ENCODE data around the gene SLC39A11.
"Not testable (repeated sequence)": the region's sequence is repeated elsewhere in the genome, so short reads cannot be mapped to it uniquely, and the experiment has no call there.

SLC39A11 gene

DNA sequence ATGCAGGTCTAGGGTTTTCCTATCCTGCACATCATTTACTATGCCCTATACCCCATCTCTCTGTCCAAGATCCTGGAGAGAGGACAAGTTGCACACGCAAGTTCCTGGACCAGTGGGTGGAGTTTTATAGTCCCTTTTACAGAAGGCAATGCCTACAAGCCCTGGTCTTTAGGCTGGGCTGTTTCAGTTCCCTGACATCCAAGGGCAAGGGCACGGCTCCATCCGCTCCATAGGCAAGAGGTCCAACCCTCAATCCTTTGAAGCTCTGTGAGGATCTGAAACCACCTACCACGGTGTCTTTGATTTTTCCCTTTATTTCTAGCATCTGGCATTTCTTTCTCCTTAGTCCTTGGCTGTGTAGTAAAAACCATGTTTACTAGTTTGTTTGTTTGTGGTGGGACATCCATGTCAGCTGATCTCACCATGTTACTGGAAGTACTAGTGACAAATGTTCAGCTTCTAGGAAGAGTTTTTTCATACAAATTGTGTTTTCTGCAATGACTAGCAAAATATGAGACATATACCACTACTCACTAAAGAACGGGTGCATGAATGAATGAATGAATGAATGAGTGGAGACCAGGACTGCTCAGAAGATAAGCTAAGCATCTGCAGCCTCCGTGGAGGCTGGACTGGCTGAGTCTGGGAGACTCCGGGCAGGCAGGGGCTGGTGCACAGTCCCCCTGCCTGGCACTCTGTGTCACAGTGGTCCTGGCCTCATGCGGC lies 359.4 kb downstream of the SLC39A11 start:
- DNase-seq = no peak

DNA sequence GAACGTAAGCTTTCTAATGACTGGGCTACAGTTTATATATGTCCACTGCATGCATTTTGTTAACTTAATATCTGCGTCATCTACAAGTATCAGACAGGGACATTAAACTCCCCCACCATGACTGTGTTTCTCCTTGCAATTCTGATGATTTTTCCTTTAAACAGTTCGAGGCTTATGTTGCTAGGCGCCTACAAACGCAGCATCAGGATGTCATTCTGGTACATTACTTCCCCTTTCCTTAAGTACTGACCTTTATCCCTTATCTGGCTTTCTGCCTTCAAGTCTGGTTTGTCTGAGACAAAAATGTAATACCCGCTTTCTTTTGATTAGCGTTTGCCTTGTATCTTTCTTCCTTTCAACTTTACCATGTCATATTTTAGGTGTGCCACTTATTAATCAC lies 362.4 kb downstream of the SLC39A11 start:
- DNase-seq = no peak

DNA sequence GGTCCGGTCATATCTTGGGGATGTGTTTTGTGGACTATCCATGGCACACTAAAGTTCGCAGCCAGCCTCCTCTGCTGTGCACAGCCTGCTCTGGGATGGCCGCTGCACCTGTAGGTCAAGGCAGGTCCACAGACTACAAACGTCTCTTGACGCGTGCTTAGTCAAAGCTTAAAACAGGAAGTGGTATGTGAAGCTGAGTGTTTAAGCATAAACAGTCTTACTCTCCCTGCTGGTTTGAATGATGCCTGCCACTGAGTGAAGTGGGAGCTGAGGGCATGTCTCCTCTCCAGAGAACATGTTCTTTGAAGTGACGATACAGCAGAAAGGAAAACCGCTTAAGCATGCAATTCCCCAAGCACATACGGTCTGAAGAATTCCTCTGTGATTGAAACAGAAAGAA lies 365.6 kb downstream of the SLC39A11 start:
- no peak for DNase-seq

DNA sequence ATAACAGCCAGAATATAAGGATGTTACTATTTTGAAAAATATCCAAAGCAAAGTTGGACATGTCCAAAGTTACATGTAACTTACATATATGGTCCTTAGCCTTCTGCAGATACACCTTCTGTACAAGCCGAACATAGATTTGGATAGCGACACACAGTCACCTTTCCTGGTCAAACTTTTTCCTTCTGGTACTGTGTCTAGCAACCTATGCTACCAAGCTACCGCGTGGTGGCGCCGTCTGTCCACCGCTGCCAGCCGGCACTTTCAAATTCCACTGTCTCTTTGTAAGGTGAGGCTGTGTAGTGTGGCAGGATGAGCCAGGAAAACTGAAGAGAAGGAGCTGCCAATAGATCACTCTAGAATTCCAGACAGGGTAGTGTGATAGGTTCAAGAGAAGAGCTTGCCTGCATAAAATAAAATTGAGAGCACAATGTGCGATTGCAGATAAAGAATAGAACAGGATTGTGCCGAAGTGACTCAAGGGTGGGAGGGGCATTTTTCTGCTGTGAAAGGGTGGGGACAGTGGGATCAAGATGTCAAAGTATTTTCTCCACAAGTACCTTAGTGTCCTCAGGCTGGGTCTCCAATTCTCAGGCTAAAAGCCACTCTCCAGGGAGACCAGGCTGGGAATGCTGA lies 366.9 kb downstream of the SLC39A11 start:
- no peak for DNase-seq

DNA sequence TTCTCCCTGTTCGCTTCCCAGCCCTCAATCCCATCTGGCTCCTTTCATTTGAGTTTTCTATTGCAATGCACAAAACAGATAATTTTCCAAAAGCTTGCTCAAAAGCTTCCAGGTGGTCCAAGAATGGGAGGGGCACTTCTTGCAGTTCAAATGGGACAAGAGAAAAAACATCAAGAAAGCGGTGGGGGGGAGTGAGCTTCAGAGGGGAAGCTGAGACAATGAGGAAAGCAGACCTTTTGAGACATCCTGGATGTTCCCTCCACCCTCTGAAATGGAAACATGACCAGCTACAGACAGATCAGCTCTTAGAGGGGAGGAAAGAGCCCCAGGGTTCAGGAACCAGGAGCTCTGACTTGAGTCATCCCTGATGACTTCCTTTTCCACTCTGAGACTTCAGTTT lies 368.2 kb downstream of the SLC39A11 start:
- no peak for DNase-seq

DNA sequence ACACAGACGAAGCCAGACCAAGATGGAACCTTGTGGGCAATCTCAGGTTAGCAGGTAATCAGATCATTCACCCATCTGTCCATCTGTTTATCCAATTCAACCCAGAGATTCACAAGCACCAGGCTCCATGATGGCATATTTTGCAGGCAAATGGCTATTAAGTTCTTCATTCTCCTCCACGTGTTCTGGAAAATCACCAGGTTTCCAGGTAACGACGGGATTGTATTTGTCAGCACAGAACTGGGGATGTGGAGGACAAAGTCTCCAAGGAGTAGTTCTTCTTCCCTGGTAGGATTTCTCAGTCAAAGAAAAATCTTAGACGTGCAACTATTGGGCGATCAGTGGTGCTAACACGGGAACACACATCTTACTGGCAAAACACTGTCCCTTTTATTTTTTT lies 368.8 kb downstream of the SLC39A11 start:
- DNase-seq = no peak

DNA sequence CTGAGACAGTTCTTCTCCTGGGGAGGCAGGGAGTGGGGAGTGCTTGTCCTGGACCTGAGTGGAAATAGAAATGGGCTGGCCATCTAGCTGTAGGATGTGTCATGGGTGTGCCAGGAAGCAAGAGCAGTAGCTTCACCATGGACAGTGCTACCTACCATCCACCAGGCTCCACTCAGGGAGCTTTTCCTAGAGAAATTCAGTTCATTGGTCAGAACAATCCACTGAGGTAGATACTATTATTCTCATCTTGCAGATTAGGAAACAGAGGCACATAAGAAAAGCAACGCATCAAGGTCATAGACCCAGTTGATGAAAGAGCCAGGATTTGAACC lies 372.0 kb downstream of the SLC39A11 start:
- no peak for DNase-seq

DNA sequence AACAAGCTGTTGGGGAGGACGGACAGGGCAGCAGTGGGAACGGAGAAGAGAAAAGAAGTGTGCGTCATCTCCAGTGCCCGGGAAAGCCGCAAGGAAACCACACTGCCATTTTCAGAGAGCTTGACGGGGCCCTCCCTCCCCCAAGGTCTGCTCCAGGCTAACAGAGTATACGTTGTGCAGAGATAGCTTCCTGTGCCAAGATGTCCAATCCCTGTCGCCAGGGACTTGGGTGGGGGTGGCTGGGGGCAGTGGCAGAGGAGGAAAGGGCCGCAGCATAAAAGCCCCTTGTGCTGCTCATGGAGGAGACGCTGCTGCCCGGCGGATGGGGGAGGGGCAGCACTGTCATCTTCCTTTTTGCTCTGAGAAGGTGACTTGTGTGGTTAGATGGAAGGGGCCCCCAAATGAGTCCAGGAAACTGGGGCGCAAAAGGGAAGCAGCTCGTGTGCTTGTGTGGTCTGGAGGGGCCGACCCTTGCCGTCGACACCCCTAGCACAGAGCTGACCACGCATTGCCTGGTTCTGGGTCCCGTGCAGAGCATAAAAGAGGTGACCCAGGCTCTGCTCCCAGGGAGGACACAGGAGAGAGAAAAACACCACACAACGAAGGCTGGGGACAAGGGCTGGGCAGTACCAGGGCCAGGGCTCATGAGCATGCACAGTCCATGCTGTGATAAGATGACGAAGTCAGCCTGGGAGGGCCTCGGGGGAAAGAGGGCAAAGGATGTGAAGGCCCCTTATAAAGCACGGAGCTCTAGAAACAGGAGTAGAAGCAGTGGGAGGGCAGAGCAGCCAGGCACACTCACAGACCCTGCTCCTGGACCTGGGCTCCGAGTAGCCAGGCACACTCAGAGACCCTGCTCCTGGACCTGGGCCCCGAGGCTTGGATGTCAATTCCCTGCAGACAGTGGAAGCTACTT lies 372.7 kb downstream of the SLC39A11 start:
- DNase-seq = no peak

DNA sequence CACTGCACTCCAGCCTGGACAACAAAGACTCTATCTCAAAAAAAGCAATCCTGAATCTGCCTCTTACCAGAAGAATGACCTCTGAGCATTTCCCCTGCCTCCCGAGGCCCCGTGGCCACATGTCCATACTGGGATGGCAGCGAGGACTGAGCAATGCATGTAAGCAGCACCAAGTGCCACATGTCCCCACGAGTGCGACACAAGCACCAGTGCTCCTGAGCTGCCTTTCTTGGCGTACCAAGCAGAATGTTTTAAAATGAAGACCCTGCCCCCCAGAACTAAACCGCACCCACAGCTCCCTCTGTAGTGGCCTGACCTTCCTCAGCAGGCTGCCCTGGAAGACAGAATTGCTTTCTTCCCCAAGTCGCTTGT lies 373.3 kb downstream of the SLC39A11 start:
- DNase-seq = no peak

DNA sequence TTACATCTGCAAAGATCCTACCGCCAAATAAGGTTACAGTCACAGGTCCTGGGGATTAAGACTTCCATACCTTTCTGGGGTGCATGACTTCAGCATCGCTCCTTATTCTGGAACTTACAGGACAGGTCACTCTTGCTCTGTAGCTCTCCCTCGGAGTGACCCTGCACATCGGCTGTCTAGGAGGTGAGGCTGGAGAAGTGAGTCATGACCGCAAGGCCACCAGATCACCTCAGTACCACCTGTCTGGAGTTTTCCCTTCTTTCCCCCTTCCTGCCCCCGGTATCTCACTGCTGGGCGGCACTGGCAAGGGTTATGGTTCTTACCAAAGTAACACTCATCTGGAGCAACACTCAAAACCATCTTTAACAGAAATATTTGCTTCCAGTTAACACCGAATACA lies 374.8 kb downstream of the SLC39A11 start:
- DNase-seq = no peak

DNA sequence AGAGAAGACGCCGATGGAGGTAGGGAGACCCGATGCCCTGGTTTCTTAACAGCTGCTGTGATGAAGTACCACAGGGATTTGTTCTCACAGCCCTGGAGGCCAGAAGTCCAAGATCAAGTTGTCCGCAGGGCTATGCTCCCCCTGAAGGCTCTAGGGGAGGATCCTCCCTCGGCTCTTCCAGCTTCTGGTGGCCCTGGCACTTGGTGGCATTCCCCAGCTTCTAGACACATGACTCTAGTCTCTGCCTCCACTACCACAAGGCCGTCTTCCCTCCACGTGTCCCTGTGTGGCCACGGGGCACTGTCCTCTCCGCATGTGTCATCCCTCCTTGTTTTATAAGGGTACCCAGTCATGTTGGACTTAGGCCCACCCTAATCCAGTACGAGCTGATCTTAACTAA lies 375.2 kb downstream of the SLC39A11 start:
- DNase-seq = no peak

DNA sequence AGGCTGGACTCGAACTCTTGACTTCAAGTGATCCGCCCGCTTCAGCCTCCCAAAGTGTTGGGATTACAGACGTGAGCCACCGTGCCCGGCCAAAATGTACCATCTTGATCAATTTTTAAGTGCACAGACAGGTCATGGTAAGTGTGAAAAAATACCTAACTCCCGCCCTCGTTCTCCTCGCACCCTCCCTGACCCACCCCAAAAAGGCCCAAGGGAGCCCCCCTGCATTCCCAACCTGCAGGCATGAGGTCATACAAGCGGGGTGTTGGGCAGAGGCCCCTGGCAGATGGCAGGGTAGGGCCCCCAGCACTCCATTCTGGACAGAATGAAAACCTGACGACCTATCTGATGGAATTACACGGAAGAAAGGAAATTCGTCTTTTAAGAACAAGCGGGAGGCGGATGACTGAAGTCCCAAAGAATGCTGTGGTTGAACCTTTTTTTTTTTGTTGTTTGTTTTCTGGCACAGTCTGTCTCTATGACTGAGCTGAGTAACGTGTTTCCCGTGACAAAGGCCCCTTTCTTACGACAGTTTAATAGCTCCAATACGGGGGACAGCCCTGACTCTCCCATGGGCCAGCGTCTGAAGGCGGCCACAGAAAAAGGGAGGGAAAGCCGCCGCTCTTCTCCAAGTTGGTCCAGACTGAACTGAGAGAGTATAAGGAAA lies 376.4 kb downstream of the SLC39A11 start:
- no peak for DNase-seq

DNA sequence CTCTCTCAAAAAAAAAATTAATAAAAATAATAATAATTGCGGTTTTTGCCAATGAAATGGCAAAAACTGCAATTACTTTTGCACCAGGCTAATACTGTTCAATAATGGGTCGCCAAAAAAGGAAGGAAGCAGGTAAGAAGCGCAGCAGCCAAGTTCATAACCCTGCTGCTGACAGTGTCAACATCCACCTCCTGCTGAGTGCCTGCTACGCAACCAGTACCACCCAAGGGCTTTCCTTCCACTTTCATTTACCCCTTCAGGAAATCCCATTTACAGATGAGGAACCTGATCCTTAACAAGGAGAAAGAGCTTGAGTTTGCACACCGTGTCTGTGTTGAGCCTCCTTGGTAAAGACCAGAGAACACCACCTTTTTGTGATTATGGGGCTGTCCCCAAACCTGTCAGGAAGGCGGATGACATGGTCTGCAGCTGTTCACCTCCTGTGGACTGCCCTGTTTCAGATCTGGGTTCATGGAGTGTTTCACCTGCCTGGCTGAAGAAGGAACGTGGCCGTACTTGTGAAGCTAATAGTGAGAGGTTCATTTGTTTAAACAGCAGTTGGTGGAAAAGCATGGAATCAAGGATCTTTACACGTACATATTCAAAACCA lies 378.0 kb downstream of the SLC39A11 start:
- DNase-seq = no peak

DNA sequence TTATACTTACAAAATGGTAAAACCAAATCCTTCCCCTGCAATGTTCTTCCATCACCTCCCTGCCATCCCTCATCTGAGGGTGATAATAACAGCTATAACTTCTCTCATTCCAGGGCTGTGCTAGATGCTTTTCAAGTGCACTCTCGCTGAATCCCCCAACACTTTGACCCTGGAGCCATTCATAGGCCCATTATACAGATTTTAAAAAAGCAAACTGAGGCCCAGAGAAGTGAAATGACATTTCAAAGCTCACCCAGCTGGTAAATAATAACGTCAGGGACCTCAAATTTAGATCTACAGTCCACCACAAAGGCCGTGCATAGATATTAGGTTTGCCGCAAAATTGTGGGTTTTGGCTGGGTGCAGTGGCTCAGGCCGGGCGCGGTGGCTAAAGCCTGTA lies 378.8 kb downstream of the SLC39A11 start:
- no peak for DNase-seq

DNA sequence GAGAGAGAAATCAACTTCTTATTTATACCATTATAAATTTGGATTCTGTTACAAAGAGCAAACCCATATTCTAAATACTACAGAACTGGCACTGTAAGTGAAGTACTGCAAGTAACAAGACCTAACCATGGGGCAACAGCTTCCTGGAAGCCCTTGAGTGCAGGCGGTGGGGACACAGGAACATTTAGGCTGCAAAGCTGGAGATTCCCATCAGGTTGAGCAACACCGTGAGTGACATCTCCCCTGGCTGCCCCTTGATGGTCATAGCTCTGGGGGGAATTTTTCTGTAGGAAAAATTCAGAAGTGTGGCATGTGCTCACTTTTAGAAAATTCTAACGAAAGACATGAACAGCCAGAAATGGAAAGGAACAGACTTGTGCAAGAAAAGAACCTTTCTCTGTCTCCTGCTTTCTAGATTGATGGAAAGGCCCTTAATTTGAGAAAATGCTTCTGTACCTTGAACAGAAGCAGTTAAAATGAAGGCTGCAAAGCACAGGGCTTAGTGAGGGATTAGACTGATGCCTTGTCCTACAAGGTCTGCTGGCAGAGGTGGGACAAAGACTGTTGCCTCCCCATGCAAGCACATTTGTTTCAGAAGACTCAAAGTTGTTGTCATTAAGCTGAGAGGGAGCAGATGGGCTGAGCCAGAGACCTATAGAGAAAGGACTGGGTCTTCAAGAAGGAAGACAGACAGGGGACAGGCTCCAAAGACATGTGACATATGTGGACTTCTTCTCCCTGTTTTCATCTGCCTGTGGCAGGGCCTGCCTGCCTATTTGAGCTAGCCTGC lies 380.8 kb downstream of the SLC39A11 start:
- DNase-seq = no peak

DNA sequence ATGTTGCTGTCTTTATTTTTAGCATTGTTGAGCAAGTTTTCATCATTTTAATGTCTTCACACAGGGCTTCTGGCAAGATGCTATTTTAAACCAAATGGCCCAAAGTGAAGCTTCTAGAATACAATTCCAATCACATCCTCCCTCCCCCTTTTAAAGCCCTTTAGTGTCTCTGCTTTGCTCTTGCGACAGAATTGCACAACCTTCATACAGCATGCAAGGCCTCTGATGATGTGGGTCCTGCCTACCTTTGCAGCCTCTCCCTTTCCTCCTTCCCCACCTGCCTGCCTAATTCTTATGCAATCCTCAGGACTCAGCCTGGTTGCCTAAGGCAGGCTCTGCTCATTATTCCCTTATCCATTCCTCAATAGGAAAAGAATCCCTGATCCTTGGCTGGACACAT lies 381.7 kb downstream of the SLC39A11 start:
- DNase-seq = no peak

DNA sequence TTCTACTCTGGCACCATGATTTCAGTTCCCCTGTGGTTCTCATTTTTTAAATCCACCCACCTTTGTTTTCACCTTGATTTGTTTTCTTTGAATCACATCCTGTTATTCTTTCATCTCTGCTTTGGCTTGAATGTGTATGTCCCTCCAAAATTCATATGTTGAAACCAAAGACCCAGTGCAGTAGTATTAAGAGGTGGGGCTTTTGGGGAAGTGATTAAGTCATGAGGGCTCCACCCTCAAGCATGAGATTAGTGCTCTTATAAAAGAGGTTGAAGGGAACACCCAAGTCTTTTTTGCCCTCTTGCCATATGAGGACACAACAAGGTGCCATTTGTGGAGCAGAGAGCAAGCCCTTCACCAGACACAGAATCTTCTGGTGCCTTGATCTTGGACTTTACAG lies 382.3 kb downstream of the SLC39A11 start:
- no peak for DNase-seq

DNA sequence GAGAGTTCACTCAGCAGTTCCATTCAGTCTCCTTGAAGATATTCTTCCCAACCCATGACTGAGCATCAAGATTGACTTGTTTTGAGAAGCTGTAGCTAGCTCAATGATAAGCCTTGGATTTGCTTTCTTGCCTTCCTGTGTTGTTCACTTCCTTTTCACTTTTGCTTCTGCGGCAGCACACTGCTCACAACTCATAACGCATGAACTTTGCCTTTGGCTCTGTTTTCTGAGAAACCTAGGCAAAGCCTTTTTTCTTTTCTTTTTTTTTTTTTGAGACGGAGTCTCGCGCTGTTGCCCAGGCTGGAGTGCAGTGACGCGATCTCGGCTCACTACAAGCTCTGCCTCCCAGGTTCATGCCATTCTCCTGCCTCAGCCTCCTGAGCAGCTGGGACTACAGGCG lies 383.8 kb downstream of the SLC39A11 start:
- DNase-seq = not testable (repeated sequence)

DNA sequence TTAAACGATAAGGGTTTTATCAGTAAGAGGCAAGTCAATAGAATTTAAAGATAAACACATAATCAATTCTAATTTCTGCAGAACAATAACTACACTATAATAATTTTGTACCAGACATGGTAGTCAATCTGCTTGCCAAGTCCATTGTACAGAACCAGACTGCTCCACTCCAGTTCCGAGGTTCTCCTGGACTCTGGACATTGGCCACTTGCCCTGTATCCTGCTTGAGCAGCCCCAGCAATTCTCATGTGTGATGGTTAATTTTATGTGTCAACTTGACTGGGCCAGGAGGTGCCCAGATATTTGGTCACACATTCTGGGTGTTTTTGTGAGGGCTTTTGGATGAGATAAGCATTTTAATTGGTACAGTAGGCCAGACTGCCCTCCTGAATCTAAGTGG lies 384.6 kb downstream of the SLC39A11 start:
- DNase-seq = no peak

DNA sequence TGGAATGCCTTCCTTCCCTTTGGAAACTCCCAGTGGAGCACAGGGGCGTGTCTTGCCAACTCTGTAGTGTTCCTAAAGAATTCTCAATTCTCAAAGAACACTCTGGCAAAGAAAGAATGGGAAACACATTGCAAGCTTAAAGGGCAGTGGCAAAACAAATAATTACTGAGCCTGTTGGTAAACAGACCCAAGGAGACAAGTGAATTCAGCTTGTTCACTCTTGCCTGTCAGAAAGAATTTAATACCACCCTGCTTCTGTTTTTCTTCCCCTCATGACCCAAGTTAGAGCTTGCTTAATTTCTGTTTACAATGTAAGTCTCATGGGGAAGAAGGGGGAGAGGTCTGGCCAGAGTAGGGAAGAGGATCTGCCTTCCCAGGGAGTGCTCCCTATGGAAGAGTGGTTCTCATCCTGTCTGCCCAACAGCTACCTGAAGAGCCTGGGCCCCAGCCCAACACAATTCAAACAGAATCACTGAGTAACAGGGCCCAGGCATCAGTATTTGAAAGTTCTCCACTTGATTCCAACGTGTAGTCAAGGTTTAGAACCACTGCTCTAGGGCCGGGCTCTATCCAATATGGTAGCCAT lies 386.0 kb downstream of the SLC39A11 start:
- DNase-seq = no peak

DNA sequence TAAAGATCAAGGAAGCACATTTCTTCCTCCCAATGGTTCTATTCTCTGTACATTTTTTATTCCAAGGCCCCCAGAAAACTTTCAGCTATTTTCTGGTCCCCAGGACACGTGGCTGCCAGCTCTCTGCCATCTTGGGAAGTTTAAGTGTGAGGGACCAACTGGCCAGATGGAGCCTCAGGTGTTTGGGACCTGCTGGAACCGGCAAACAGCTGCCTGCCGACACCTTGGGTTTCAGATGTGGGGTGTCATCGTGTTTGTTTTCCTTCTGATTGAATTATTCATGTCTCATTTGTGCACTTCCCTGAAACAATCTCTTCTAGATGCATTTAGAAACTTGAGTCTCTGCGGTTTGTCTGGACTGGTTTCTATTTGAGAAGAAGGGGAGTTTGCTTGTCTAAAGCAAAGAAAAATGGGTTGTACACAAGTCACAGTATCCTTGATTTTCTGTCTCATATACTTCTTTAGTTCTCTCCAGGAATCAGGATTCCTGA lies 386.5 kb downstream of the SLC39A11 start:
- no peak for DNase-seq

DNA sequence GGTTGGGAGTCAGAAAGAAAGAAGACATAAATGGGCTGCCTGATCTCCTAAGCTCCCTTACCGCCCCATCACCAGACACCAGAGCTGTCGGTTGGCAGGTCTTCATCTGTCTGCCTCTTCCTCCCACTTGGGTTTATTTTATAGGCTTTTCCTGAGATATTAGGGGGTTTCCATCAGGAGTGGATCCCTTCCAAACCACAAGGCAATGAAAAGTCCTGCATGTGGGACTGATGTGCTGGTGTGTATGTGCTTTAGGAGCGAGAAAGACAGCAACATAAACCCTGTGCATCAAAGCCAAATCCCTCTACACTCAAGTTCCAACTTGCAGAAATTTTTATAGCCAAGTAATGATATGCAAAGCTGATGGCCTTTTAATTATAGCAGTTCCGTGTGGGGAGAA lies 389.5 kb downstream of the SLC39A11 start:
- DNase-seq = no peak

All from activated T-cell treated with anti-CD3 and anti-CD28 coated beads for 4 hours (primary cell).